Measurements from ENCODE around the gene ATF7IP2.
"Not testable (repeated sequence)": the region's sequence is repeated elsewhere in the genome, so short reads cannot be mapped to it uniquely, and the experiment has no call there.

ATF7IP2 gene

GRCh38 chr16:10476636-10477035 lies 90.8 kb downstream of the ATF7IP2 start:
- H3K27me3 ChIP-seq (ENCODE audit: insufficient read depth, low read length): not testable (repeated sequence)
- H3K36me3 ChIP-seq (ENCODE audit: insufficient read depth, low read depth, low read length): peaks cover 37% of the 10 kb centered on the region

GRCh38 chr16:10480151-10480550 lies 94.3 kb downstream of the ATF7IP2 start:
- no peaks in the 10 kb centered on the region for H3K4me1 ChIP-seq (ENCODE audit: insufficient read depth, low read length)
- H3K4me3 ChIP-seq (ENCODE audit: low read length): no peak overlapping the region
- H3K27me3 ChIP-seq (ENCODE audit: insufficient read depth, low read length): no peaks in the 10 kb centered on the region
- H3K9ac ChIP-seq (ENCODE audit: low read depth, low read length): no peak overlapping the region
- H3K27ac ChIP-seq (ENCODE audit: low read length): no peak overlapping the region
- H3K9me3 ChIP-seq (ENCODE audit: insufficient read depth, low read depth, low read length): peaks cover 9% of the 10 kb centered on the region
- H3K36me3 ChIP-seq (ENCODE audit: insufficient read depth, low read depth, low read length): peaks cover 24% of the 10 kb centered on the region

More at GRCh38 chr16:10476636-10477035, 90.8 kb downstream of the ATF7IP2 start:
- not testable (repeated sequence) for H3K9ac ChIP-seq (ENCODE audit: low read depth, low read length); H3K9me3 ChIP-seq (ENCODE audit: insufficient read depth, low read depth, low read length); H3K4me1 ChIP-seq (ENCODE audit: insufficient read depth, low read length); H3K27ac ChIP-seq (ENCODE audit: low read length); H3K4me3 ChIP-seq (ENCODE audit: low read length)

GRCh38 chr16:10485159-10485558 lies 99.3 kb downstream of the ATF7IP2 start:
- no peak overlapping the region for H3K27ac ChIP-seq (ENCODE audit: low read length)
- H3K9me3 ChIP-seq (ENCODE audit: insufficient read depth, low read depth, low read length): peaks cover 21% of the 10 kb centered on the region
- H3K36me3 ChIP-seq (ENCODE audit: insufficient read depth, low read depth, low read length): peaks cover 12% of the 10 kb centered on the region
- no peaks in the 10 kb centered on the region for H3K4me1 ChIP-seq (ENCODE audit: insufficient read depth, low read length)
- H3K27me3 ChIP-seq (ENCODE audit: insufficient read depth, low read length): no peaks in the 10 kb centered on the region
- no peak overlapping the region for H3K9ac ChIP-seq (ENCODE audit: low read depth, low read length)
- no peak overlapping the region for H3K4me3 ChIP-seq (ENCODE audit: low read length)

- no peak overlapping the region for H3K27ac ChIP-seq (ENCODE audit: low read length)
- no peaks in the 10 kb centered on the region for H3K4me1 ChIP-seq (ENCODE audit: insufficient read depth, low read length)
- peaks cover 12% of the 10 kb centered on the region for H3K36me3 ChIP-seq (ENCODE audit: insufficient read depth, low read depth, low read length)
- no peaks in the 10 kb centered on the region for H3K27me3 ChIP-seq (ENCODE audit: insufficient read depth, low read length)
- peaks cover 21% of the 10 kb centered on the region for H3K9me3 ChIP-seq (ENCODE audit: insufficient read depth, low read depth, low read length)
- no peak overlapping the region for H3K9ac ChIP-seq (ENCODE audit: low read depth, low read length)
- H3K4me3 ChIP-seq (ENCODE audit: low read length): no peak overlapping the region
These were observed 100.0 kb downstream of the ATF7IP2 start for GRCh38 chr16:10485698-10486382.

- no peaks in the 10 kb centered on the region for H3K36me3 ChIP-seq (ENCODE audit: insufficient read depth, low read depth, low read length)
- peaks cover 28% of the 10 kb centered on the region for H3K9me3 ChIP-seq (ENCODE audit: insufficient read depth, low read depth, low read length)
- H3K9ac ChIP-seq (ENCODE audit: low read depth, low read length): no peak overlapping the region
- no peaks in the 10 kb centered on the region for H3K27me3 ChIP-seq (ENCODE audit: insufficient read depth, low read length)
- no peak overlapping the region for H3K27ac ChIP-seq (ENCODE audit: low read length)
- no peaks in the 10 kb centered on the region for H3K4me1 ChIP-seq (ENCODE audit: insufficient read depth, low read length)
- H3K4me3 ChIP-seq (ENCODE audit: low read length): no peak overlapping the region
These were observed 104.3 kb downstream of the ATF7IP2 start for GRCh38 chr16:10490141-10490540.

- peaks cover 17% of the 10 kb centered on the region for H3K9me3 ChIP-seq (ENCODE audit: insufficient read depth, low read depth, low read length)
- H3K27ac ChIP-seq (ENCODE audit: low read length): no peak overlapping the region
- no peaks in the 10 kb centered on the region for H3K27me3 ChIP-seq (ENCODE audit: insufficient read depth, low read length)
- H3K9ac ChIP-seq (ENCODE audit: low read depth, low read length): no peak overlapping the region
- H3K4me3 ChIP-seq (ENCODE audit: low read length): no peak overlapping the region
- no peaks in the 10 kb centered on the region for H3K36me3 ChIP-seq (ENCODE audit: insufficient read depth, low read depth, low read length)
- no peaks in the 10 kb centered on the region for H3K4me1 ChIP-seq (ENCODE audit: insufficient read depth, low read length)
These were observed 107.4 kb downstream of the ATF7IP2 start for GRCh38 chr16:10493276-10493675.

GRCh38 chr16:10494343-10495030 lies 108.6 kb downstream of the ATF7IP2 start:
- Histone ChIP-seq H3K9ac (ENCODE audit: low read depth, low read length) (no peak overlapping the region), H3K4me3 (ENCODE audit: low read length) (no peak overlapping the region), H3K27ac (ENCODE audit: low read length) (no peak overlapping the region), H3K36me3 (ENCODE audit: insufficient read depth, low read depth, low read length) (no peaks in the 10 kb centered on the region), H3K4me1 (ENCODE audit: insufficient read depth, low read length) (no peaks in the 10 kb centered on the region), H3K27me3 (ENCODE audit: insufficient read depth, low read length) (no peaks in the 10 kb centered on the region), H3K9me3 (ENCODE audit: insufficient read depth, low read depth, low read length) (peaks cover 17% of the 10 kb centered on the region)

- H3K9ac ChIP-seq (ENCODE audit: low read depth, low read length): no peak overlapping the region
- H3K27me3 ChIP-seq (ENCODE audit: insufficient read depth, low read length): no peaks in the 10 kb centered on the region
- H3K4me3 ChIP-seq (ENCODE audit: low read length): no peak overlapping the region
- H3K9me3 ChIP-seq (ENCODE audit: insufficient read depth, low read depth, low read length): peaks cover 17% of the 10 kb centered on the region
- no peak overlapping the region for H3K27ac ChIP-seq (ENCODE audit: low read length)
- H3K36me3 ChIP-seq (ENCODE audit: insufficient read depth, low read depth, low read length): no peaks in the 10 kb centered on the region
- H3K4me1 ChIP-seq (ENCODE audit: insufficient read depth, low read length): no peaks in the 10 kb centered on the region
These were observed 109.1 kb downstream of the ATF7IP2 start for GRCh38 chr16:10495031-10495345.

GRCh38 chr16:10497132-10498101 lies 111.6 kb downstream of the ATF7IP2 start:
- Histone ChIP-seq H3K9ac (ENCODE audit: low read depth, low read length) (no peak overlapping the region), H3K27ac (ENCODE audit: low read length) (no peak overlapping the region), H3K27me3 (ENCODE audit: insufficient read depth, low read length) (no peaks in the 10 kb centered on the region), H3K4me1 (ENCODE audit: insufficient read depth, low read length) (no peaks in the 10 kb centered on the region), H3K9me3 (ENCODE audit: insufficient read depth, low read depth, low read length) (peaks cover 21% of the 10 kb centered on the region), H3K4me3 (ENCODE audit: low read length) (no peak overlapping the region), H3K36me3 (ENCODE audit: insufficient read depth, low read depth, low read length) (no peaks in the 10 kb centered on the region)

- H3K36me3 ChIP-seq (ENCODE audit: insufficient read depth, low read depth, low read length): no peaks in the 10 kb centered on the region
- no peak overlapping the region for H3K9ac ChIP-seq (ENCODE audit: low read depth, low read length)
- no peak overlapping the region for H3K4me3 ChIP-seq (ENCODE audit: low read length)
- H3K4me1 ChIP-seq (ENCODE audit: insufficient read depth, low read length): peaks cover 12% of the 10 kb centered on the region
- H3K27ac ChIP-seq (ENCODE audit: low read length): no peak overlapping the region
- no peaks in the 10 kb centered on the region for H3K27me3 ChIP-seq (ENCODE audit: insufficient read depth, low read length)
- peaks cover 7% of the 10 kb centered on the region for H3K9me3 ChIP-seq (ENCODE audit: insufficient read depth, low read depth, low read length)
These were observed 114.7 kb downstream of the ATF7IP2 start for GRCh38 chr16:10500582-10500981.

- H3K4me3 ChIP-seq (ENCODE audit: low read length): no peak overlapping the region
- H3K36me3 ChIP-seq (ENCODE audit: insufficient read depth, low read depth, low read length): no peaks in the 10 kb centered on the region
- no peak overlapping the region for H3K27ac ChIP-seq (ENCODE audit: low read length)
- peaks cover 4% of the 10 kb centered on the region for H3K9me3 ChIP-seq (ENCODE audit: insufficient read depth, low read depth, low read length)
- no peak overlapping the region for H3K9ac ChIP-seq (ENCODE audit: low read depth, low read length)
- H3K4me1 ChIP-seq (ENCODE audit: insufficient read depth, low read length): peaks cover 12% of the 10 kb centered on the region
- no peaks in the 10 kb centered on the region for H3K27me3 ChIP-seq (ENCODE audit: insufficient read depth, low read length)
These were observed 115.3 kb downstream of the ATF7IP2 start for GRCh38 chr16:10501016-10501607.

Measured in iPS-20b (cell line).